HG02571 (cell line): ENCODE measurements around the gene TTLL5.

ENCODE experiments used
- ATAC-seq: cut with Tn5 transposase; IDR thresholded peaks from one replicate; pipeline ENCODE4 v1.9.1; 2021; ENCODE audit warnings: mild to moderate bottlenecking, moderate library complexity; ENCODE audit not compliant: unreplicated experiment

The TTLL5 gene

GRCh38 chr14:75726321-75726720 is 65.3 kb downstream of the TTLL5 start:
- no peak for ATAC-seq

DNA sequence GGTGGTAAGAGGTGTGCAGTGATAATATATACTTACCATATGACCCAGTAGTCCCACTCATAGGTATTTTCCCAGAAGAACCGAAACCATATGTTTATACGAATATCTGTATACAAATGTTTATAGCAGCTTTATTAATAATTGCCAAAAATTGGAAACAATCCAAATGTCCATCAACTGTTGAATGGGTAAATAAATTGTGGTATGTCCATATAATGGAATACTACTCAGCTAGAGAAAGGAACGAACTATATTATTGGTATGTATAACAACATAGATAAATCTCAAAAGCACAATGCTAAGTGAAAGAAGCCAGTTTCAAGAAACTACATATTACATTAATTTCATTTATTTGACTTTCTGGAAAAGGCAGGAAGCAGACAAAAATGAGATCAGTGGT is 66.1 kb downstream of the TTLL5 start:
- no peak for ATAC-seq

DNA sequence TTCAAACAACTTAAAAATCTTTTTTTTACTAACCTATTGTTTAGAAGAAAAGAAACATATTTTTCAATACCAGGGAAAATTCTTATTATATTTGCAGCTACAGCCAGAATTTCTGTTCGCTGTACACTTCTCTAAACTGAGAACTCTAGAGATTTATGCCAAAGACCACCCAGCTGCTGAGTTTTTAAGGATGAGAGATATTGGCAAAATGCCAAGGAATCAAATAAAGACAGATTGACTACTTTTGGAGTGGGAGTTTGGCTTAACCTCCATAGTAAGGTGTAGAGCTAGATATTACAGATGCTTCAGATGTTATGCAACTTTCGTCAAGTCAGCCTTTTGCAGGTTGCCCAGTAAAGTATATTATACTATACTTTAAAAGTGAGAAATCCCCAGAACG is 71.8 kb downstream of the TTLL5 start:
- no peak for ATAC-seq

GRCh38 chr14:75734854-75735253 is 73.8 kb downstream of the TTLL5 start:
- no peak for ATAC-seq

- no peak for ATAC-seq
Observed at GRCh38 chr14:75736845-75737485, 75.9 kb downstream of the TTLL5 start.

GRCh38 chr14:75738192-75738591 is 77.1 kb downstream of the TTLL5 start:
- no peak for ATAC-seq

DNA sequence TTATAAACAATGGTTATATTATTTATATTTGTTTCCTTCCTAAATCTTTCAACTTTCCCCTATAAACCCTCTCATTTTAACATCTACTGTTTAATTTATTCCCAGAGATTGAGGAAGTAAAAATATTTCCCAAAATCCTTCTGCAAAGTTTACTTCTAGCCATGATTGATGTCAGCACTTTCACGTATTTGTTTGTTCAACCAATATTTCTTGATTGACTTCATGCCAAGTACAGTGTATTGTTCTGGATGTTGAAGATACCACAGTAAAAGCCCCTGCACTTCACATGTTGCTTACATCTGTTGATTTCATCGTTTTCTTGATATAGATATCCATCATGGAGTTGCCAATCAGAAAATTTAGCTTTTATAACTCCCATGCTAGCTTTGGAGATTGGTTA is 81.8 kb downstream of the TTLL5 start:
- ATAC-seq, result no peak

DNA sequence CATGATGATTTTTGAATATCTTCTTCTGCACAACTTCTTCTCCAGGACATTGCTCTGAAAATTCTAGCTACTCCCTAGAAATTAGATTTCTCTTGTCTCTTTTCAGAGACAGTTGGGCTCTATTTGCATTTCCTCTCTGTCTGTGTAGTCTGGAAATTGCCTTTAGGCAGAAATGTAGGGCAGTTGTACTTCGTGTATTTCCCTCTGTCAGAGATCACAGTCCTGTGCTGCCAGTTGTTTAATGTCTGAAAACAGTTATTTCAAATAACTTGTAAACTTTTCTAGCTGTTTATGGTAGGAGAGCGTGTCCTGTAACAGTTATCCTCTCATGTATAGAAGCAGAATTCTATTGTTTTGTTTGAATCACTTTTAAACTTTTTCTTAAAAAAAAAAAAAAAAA is 86.9 kb downstream of the TTLL5 start:
- ATAC-seq, result no peak

DNA sequence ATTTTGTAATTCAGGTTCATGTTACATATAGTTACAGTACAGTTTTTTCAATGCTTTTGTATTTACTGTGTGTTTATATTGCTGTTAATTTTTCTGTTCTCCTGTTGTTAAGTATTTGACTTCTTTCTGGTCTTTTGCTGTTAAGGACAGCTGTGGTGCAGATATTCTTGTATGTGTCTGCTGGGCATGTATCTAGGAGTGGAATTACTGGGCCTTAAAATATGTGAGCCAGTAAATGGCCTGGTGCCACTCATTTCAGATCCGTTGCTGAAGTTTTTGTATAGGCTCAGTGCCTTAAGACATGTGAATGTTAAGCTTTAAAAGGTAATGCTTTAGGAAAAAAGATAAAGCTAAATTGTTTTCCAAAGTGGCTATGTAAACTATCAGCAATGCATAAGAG is 87.3 kb downstream of the TTLL5 start:
- ATAC-seq, result no peak

GRCh38 chr14:75751296-75751695 is 90.2 kb downstream of the TTLL5 start:
- ATAC-seq, result no peak

- ATAC-seq, result no peak
Observed at GRCh38 chr14:75752086-75752485, 91.0 kb downstream of the TTLL5 start.

GRCh38 chr14:75752907-75753594 is 92.0 kb downstream of the TTLL5 start:
- ATAC-seq, result no peak

DNA sequence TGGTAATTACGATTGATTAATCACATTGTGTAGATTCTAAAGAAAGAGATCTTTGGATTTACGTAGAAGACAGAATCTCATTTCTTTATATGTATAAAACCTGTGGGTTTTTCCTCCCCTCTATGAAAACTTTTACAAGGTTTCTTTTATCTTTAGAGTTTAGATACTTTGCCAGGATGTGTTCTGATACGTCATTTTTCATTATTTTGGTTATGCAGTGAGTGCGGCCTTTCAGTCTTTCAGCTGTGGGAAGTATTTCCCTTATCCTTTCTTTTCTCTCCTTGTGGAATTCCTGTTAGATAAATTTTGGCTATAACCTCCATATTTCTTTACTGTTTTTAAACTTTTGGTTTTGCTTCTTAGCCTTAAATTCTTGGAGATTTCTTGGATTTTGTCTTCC is 92.7 kb downstream of the TTLL5 start:
- no peak for ATAC-seq

DNA sequence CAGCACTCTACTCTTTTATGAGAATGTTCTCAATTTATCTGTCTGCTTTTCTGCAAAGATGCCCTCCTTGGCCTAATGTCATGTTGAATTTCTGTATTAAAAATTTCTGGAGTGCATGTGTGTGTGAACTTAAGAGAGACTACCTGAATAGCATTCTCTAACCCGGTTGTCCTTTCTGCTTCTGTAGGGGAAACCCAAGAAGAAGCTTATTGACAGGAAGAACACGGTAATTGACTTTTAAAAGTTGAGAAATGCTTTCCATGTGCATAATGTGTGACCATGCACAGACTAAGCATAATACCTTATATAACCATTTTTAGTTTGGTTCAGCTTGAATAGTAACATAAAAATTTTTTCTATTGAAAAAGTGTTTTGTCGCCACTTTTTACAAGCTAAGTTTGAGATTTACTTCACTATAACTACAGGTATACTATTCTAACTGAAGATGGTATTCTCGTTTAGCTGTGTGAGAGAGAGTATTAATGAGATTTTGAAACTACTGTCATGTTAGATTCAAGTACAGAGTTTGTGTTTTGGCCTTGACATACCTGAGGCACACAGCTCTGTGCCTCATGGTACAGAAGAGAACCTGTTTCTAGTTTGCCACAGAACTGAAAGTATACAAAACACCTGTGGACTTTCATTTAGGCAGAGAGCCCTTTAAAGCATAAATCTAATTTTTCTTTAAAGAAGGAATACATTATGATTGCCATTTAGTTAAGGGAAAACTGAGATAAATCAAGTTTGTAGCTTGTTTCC is 96.8 kb downstream of the TTLL5 start:
- ATAC-seq, result no peak

DNA sequence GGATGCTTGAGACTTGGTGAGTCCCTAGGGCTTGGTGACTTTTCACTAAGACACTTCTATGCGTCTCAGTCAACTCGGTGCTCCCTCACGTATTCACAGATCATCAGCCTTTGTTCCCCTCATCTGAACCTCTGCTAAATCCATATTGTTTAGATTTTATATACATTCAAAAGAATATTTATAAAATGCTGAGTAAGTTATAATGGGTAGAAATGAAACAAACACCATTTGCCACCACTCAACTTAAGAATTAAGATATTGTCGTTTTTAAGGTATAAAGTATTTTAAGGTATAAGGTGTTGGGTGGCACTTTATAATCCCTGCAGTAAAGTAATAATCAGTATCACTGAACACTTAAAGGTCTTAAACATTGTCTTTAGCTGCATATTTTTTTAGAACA is 103.0 kb downstream of the TTLL5 start:
- no peak for ATAC-seq

DNA sequence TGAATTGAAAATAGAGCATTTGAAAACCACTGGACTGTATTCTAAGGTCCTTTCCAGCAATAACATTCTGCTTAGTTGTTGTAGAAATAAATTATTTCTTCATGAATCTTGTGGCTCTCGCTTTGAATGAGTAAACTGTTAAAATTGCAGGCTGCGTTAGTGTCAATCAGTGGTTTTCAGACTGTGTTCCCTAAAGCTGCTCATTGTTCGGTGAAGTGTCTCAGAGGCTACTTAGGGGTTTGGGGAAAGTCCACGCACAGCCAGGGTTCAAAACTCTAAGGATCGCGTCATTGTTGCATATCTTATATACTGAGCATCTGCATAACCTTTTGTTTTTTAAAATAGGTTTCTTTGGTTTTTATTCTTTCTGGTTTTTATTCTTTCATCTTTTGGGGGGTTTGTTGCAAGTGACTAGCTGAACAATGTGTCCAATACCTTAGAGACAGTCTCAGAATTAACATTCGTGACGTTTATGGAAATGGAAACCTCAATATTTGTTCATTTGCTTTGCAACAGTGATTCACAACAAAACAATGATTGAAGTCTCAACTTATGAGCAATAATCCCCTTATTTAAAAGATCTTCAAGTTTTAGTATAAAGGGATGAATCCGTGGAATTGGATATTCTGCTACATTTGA is 108.1 kb downstream of the TTLL5 start:
- ATAC-seq, result no peak

GRCh38 chr14:75770635-75771034 is 109.6 kb downstream of the TTLL5 start:
- no peak for ATAC-seq

DNA sequence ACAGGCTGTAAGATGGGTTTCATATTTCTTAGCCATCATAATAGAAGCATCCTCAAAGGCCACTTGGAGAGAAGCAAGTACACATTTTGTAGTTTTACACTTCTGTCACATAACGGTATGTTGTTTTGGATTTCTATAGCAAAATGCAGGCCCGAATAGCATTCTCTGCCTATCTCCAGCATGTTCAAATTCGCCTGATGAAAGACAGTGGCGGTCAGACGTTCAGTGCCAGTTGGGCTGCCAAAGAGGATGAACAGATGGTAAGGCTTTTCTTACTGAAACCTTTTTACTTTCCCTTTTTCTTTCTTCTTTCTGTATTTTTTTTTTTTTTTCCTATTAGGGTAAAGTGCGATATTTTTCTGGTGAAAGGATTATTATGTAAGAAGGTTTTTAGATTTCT is 110.5 kb downstream of the TTLL5 start:
- ATAC-seq, result no peak

GRCh38 chr14:75773046-75773445 is 112.0 kb downstream of the TTLL5 start:
- ATAC-seq, result no peak

- no peak for ATAC-seq
Observed at GRCh38 chr14:75781096-75781495, 120.0 kb downstream of the TTLL5 start.

DNA sequence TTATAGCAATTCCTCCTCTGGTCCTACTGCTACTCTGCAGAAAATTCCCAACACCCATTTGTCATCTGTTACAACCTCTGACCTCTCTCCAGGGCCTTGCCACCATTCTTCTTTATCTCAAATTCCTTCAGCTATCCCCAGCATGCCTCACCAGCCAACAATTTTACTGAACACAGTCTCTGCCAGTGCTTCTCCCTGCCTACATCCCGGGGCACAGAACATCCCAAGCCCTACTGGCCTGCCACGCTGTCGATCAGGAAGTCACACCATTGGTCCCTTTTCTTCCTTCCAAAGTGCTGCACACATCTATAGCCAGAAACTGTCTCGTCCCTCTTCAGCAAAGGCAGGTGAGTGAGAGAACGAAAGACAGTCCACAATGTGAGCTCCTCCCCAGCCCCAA is 122.1 kb downstream of the TTLL5 start:
- no peak for ATAC-seq
